A549 (cell line): ENCODE measurements around the gene CCDC97.

ENCODE experiments used
- CBX8 ChIP-seq: fragments of 200-600 bp; sonication (generic); IDR thresholded peaks from 2 replicates; pipeline ENCODE4 v1.6.1; 2016
- ELK1 ChIP-seq: fragments of 150-350 bp; IDR thresholded peaks from 2 replicates; pipeline ENCODE4 v1.6.1; 2014; ENCODE audit warnings: low read depth, mild to moderate bottlenecking, low read length
- EP300 ChIP-seq, 2 experiments: fragments of >200 bp; sonication (Bioruptor Twin); formaldehyde crosslinking; IDR thresholded peaks; 2 replicates in 1 of 2; 3 replicates in 1 of 2; pipeline ENCODE4 v1.6.1; 2016 to 2017
- HDAC2 ChIP-seq: fragments of 200-600 bp; sonication (generic); IDR thresholded peaks from 2 replicates; pipeline ENCODE4 v1.6.1; 2016
- NR3C1 ChIP-seq: fragments of >200 bp; sonication (Bioruptor Twin); formaldehyde crosslinking; IDR thresholded peaks from 3 replicates; pipeline ENCODE4 v1.6.1; 2017
- SMC3 ChIP-seq: fragments of >200 bp; sonication (Bioruptor Twin); formaldehyde crosslinking; IDR thresholded peaks from 3 replicates; pipeline ENCODE4 v1.6.1; 2018; ENCODE audit warnings: inconsistent platforms
- TF ChIP-seq, protein P1 (sequence below): fragments of >200 bp; sonication (Bioruptor Twin); formaldehyde crosslinking; IDR thresholded peaks from 3 replicates; pipeline ENCODE4 v1.5.1; 2016

DNA sequence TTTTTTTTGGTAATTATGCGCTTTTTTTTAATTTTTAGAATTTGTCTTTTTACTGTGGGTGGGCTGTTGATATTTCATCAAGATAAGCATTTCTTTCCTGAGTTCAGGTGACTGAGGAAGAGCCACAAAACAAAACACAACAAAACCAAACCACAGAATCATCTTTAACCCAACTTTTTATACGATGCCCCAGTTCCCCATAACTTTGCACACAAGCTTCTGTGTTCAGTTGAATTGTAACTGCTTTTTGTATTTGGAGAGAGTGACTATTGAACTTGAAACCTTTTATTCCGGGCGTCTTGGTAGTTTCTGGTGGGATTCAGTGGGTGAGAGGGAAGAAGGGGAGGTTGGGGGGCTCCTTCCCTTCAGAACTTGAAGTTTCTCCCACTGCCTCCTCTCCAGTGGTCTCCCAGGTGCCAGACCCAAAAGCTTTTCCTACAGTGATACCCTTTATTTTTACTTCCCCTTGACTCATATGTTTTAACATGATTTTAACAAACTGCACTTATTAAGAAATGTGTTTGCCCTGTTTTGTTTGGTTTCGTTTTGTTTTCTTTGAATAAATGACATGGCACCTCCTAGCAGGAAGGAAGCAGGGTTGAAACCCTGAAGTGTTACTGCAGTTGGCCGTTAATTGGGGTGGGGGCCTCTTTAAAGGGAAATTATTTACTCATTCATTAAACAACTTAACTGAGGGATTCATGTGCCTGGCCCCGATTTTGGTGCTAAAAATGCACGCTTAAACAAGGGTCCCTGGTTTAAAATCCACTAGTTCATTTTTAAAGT is 2.7 kb upstream of the CCDC97 start:
- TF ChIP-seq ELK1 (no peak), NR3C1 (no peak), CBX8 (no peak), HDAC2 (no peak), SMC3 (no peak), EP300 (IDR thresholded peaks at IDR 0.05) (no peak)
- TF ChIP-seq, protein P1, sequence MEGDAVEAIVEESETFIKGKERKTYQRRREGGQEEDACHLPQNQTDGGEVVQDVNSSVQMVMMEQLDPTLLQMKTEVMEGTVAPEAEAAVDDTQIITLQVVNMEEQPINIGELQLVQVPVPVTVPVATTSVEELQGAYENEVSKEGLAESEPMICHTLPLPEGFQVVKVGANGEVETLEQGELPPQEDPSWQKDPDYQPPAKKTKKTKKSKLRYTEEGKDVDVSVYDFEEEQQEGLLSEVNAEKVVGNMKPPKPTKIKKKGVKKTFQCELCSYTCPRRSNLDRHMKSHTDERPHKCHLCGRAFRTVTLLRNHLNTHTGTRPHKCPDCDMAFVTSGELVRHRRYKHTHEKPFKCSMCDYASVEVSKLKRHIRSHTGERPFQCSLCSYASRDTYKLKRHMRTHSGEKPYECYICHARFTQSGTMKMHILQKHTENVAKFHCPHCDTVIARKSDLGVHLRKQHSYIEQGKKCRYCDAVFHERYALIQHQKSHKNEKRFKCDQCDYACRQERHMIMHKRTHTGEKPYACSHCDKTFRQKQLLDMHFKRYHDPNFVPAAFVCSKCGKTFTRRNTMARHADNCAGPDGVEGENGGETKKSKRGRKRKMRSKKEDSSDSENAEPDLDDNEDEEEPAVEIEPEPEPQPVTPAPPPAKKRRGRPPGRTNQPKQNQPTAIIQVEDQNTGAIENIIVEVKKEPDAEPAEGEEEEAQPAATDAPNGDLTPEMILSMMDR = no peak
